IgD-negative memory B cell (primary cell): ENCODE results near the gene METTL13. TPM values are rescaled to one million over a fixed set of nuclear protein-coding genes. Genes with fewer than 3 reads are reported as not detected.
A peak's percentile ranks its signal among the peaks of the same experiment; 100 is the strongest.

Experiments used
- H3K27ac Mint-ChIP-seq, 3 donors: one replicate each; pipeline ENCODE4 v1.8.0; 2020 to 2022; ENCODE audit warnings: mild to moderate bottlenecking in 3 of 3, mixed read lengths in 3 of 3, moderate library complexity in 1 of 3
- H3K27me3 Mint-ChIP-seq: one replicate; pipeline ENCODE4 v1.8.0; 2021; ENCODE audit warnings: mixed read lengths
- H3K36me3 Mint-ChIP-seq: one replicate; pipeline ENCODE4 v1.8.0; 2020; ENCODE audit warnings: mild to moderate bottlenecking, mixed read lengths
- H3K4me1 Mint-ChIP-seq, 3 donors: one replicate each; pipeline ENCODE4 v1.8.0; 2020 to 2022; ENCODE audit warnings: mixed read lengths in 3 of 3, mild to moderate bottlenecking in 1 of 3
- H3K4me3 Mint-ChIP-seq, 4 donors: one replicate each; pipeline ENCODE4 v1.8.0; 2020 to 2022; ENCODE audit warnings: mild to moderate bottlenecking in 4 of 4, mixed read lengths in 4 of 4, moderate library complexity in 3 of 4
- H3K9me3 Mint-ChIP-seq, 3 donors: one replicate each; pipeline ENCODE4 v1.8.0; 2020 to 2021; ENCODE audit warnings: mixed read lengths in 3 of 3, mild to moderate bottlenecking in 1 of 3
- polyA plus RNA-seq: library from polyadenylated mRNA; unstranded; fragments of 300-500 nt; fragmentation: Illumina TruSeq; gene quantifications from one replicate; pipeline ENCODE4 v1.2.3, GENCODE V29; 2021

METTL13 gene
- polyA plus RNA-seq, 1 donor from 2014 or later: 33.6 TPM

DNA sequence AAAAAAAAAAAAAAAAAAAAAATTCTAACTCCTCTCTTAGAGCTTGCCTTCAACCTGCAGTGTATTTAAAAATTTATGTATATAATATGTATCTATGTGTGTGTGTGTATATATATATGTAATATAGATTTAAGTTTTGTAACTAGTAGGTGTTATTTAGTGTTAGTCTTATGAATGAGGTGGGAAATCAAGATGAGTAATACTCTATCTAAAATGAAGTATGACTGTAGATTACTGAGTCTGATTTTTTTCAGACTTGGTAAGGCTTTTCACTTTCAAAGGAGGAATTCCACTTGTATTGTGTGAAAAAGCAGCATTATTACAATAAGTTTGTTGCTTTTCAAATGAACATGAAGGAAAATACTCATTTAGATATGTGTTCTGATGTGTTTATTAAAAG lies 54.4 kb downstream of the METTL13 start:
- peaks cover 0 to 7% (median 4%) of the 10 kb centered on the region in 3 donors for H3K4me1 Mint-ChIP-seq
- H3K36me3 Mint-ChIP-seq: peaks cover 2% of the 10 kb centered on the region
- H3K9me3 Mint-ChIP-seq: no peaks in the 10 kb centered on the region
- H3K27me3 Mint-ChIP-seq: no peaks in the 10 kb centered on the region
- no peak overlapping the region for H3K4me3 Mint-ChIP-seq
- no peak overlapping the region for H3K27ac Mint-ChIP-seq

DNA sequence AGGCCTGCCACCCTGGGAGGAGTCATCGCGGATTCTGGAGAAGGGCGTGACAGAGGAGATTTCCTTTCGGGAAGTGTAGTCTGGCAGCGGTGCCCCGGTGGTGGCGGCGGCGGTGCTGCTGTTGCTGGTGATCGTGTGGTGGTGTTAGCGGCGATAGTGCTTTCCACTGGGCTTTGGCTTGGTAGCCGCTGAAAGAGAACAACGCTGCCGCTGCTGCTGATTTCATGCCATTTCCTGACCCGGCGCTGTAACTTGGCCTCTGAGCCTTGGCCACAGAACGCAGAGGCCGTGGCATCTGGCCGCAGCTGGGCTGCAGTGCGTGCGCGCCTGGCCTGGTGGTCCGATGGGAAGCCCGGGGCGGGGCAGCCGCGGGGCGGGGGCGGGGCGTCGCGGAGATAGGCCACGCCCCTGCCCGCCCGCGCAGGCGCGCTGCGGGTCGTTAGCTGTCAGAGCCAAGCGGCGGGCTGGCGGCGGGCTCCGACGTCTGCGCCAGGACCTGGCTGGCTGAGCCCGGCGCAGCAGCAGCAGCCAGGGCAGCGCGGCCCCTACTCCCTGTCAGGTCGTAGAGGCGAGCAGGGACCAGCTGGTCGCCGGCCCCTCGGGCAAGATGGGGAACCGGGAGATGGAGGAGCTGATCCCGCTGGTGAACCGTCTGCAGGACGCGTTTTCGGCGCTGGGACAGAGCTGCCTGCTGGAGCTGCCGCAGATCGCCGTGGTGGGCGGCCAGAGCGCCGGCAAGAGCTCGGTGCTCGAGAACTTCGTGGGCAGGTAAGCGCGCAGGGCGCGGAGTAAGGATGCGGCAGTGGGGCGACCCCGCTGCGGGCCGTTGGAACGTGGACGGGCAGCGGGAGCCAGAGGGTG lies 59.8 kb downstream of the METTL13 start, which contains the start of gene DNM3:
Gene DNM3, plus strand, starts transcription at position 449 of the 861 bp plus-strand sequence. Its CDS starts 159 bp downstream, at position 608.
- peaks cover 2% of the 10 kb centered on the region for H3K36me3 Mint-ChIP-seq
- H3K4me1 Mint-ChIP-seq: peaks cover 9 to 18% (median 15%) of the 10 kb centered on the region in 3 donors
- H3K9me3 Mint-ChIP-seq: no peaks in the 10 kb centered on the region
- peaks cover 21% of the 10 kb centered on the region for H3K27me3 Mint-ChIP-seq
- peak within 1 kb of the TSS; percentile 85 to 97 (median 94) for H3K4me3 Mint-ChIP-seq
- peak within 1 kb of the TSS; percentile 77 to 87 (median 87) for H3K27ac Mint-ChIP-seq

GRCh38 chr1:171841931-171842761 lies 60.7 kb downstream of the METTL13 start:
- Mint-ChIP-seq H3K9me3 (no peaks in the 10 kb centered on the region), H3K27ac (peak overlapping the region in 2 of 3 donors; percentile 77 to 87)

DNA sequence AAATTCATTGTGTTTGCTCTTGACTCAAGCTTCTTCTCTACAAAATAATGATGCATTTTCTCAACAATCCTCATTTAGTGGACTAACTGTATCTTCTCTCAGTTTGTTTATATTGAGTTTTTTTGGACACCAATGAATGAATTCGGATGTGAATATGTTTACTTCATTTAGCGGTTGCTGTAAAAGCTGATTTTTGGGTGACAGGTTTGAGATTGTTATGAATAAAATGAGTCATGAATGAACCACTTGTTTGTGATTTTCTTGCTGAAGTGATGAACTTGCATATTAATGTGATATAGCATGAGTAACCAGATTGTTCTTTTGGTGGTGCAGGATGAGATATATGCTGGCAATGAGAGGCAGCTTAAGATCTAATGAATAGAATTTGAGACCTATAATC lies 62.9 kb downstream of the METTL13 start:
- Mint-ChIP-seq H3K27me3 (peaks cover 21% of the 10 kb centered on the region), H3K4me1 (peaks cover 9 to 18% (median 15%) of the 10 kb centered on the region in 3 donors), H3K4me3 (no peak overlapping the region), H3K36me3 (peaks cover 4% of the 10 kb centered on the region), H3K9me3 (no peaks in the 10 kb centered on the region), H3K27ac (no peak overlapping the region)

More at GRCh38 chr1:171841931-171842761, 60.7 kb downstream of the METTL13 start:
- Mint-ChIP-seq H3K4me3 (peak overlapping the region; percentile 82 to 97 (median 90)), H3K27me3 (peaks cover 21% of the 10 kb centered on the region), H3K36me3 (peaks cover 2% of the 10 kb centered on the region), H3K4me1 (peaks cover 9 to 18% (median 15%) of the 10 kb centered on the region in 3 donors)

DNA sequence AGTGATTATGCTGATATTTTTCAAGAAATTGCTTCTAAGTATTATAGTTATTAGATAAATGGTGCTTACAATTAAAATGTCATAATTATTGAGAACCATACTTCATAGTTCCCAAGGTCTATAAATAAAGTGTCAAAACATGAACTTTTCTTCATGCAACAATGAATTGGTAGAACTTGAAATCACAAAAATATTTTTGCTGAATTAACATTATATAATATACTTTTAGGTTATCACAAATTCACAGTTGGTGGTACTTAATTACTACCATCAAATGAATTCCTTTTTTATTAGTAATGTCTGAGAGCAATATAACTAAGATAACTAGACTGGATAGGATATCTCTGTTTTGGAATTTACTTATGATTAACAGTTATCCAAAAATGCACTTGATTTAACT lies 64.5 kb downstream of the METTL13 start:
- Mint-ChIP-seq H3K27me3 (peaks cover 22% of the 10 kb centered on the region), H3K9me3 (no peaks in the 10 kb centered on the region), H3K4me1 (peaks cover 9 to 11% (median 10%) of the 10 kb centered on the region in 3 donors), H3K27ac (no peak overlapping the region), H3K36me3 (peaks cover 4% of the 10 kb centered on the region), H3K4me3 (no peak overlapping the region)

Other genes with a start within 250 kb of the METTL13 start
- gene MYOCOS, start 159.4 kb upstream of the METTL13 start, polyA plus RNA-seq: 0.14 TPM
- not detected for gene MYOC, start 129.0 kb upstream of the METTL13 start, polyA plus RNA-seq
- 19.5 TPM for gene VAMP4, start 39.6 kb upstream of the METTL13 start, polyA plus RNA-seq
- 0.39 TPM for gene DNM3, start 59.8 kb downstream of the METTL13 start, polyA plus RNA-seq